Measurements from ENCODE around the gene KRTAP21-1. TPM values are rescaled to one million over a fixed set of nuclear protein-coding genes. Genes with fewer than 3 reads are reported as not detected.

KRTAP21-1 gene
- total and polyA plus RNA-seq, 4 donors: not detected

DNA sequence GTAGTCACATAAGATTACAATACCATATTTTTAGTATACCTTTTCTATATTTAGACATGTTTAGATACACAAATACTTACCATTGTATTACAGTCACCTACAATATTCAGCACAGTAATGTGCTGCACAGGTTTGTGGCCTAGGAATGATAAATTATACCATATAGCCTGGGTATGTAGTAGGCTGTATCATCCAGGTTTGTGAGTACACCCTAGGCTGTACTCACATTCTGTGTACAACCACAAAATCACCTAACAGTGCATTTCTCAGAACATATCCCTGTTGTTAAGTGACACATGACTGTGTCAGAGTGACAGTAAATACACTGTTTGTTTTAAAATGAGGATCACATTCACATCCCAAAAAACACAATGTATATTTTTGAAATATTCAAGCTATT lies 47.8 kb downstream of the KRTAP21-1 start:
- Histone ChIP-seq H3K4me3 (ENCODE audit: low read length in 2 of 2) (no peak overlapping the region), H3K27ac (ENCODE audit: low read depth in 1 of 2, low read length in 2 of 2) (no peak overlapping the region), H3K9me3 (ENCODE audit: control insufficient read depth, low read length) (no peaks in the 10 kb centered on the region), H3K36me3 (ENCODE audit: control insufficient read depth in 1 of 2, insufficient read depth in 2 of 2, low read length in 1 of 2) (no peaks in the 10 kb centered on the region), H3K27me3 (ENCODE audit: control insufficient read depth in 1 of 2, insufficient read depth in 2 of 2, low read length in 1 of 2) (no peaks in the 10 kb centered on the region), H3K4me1 (ENCODE audit: control insufficient read depth in 1 of 2, insufficient read depth in 2 of 2, low read length in 2 of 2) (no peaks in the 10 kb centered on the region)
- DNase-seq (no peak), ATAC-seq (ENCODE audit: low FRiP score) (no peak)
- intact Hi-C loops (cut with DNase I): no loop called here

Other genes with a start within 250 kb of the KRTAP21-1 start
- not detected for gene KRTAP19-6, start 213.6 kb downstream of the KRTAP21-1 start, total RNA-seq
- gene KRTAP19-6, start 213.6 kb downstream of the KRTAP21-1 start, polyA plus RNA-seq: not detected
- gene KRTAP19-7, start 194.1 kb downstream of the KRTAP21-1 start, total RNA-seq: not detected
- gene KRTAP19-7, start 194.1 kb downstream of the KRTAP21-1 start, polyA plus RNA-seq: not detected
- gene KRTAP22-2, start 165.0 kb downstream of the KRTAP21-1 start, total RNA-seq: not detected
- not detected for gene KRTAP22-2, start 165.0 kb downstream of the KRTAP21-1 start, polyA plus RNA-seq
- not detected for gene KRTAP6-3, start 163.0 kb downstream of the KRTAP21-1 start, total RNA-seq
- not detected for gene KRTAP6-3, start 163.0 kb downstream of the KRTAP21-1 start, polyA plus RNA-seq
- gene KRTAP6-2, start 156.5 kb downstream of the KRTAP21-1 start, total RNA-seq: not detected
- gene KRTAP6-2, start 156.5 kb downstream of the KRTAP21-1 start, polyA plus RNA-seq: not detected
- gene KRTAP22-1, start 154.3 kb downstream of the KRTAP21-1 start, total RNA-seq: not detected
- not detected for gene KRTAP22-1, start 154.3 kb downstream of the KRTAP21-1 start, polyA plus RNA-seq
- gene KRTAP6-1, start 141.5 kb downstream of the KRTAP21-1 start, total RNA-seq: not detected
- gene KRTAP6-1, start 141.5 kb downstream of the KRTAP21-1 start, polyA plus RNA-seq: not detected
- gene KRTAP20-1, start 139.0 kb downstream of the KRTAP21-1 start, total RNA-seq: not detected
- not detected for gene KRTAP20-1, start 139.0 kb downstream of the KRTAP21-1 start, polyA plus RNA-seq
- not detected for gene KRTAP20-4, start 134.8 kb downstream of the KRTAP21-1 start, total RNA-seq
- gene KRTAP20-4, start 134.8 kb downstream of the KRTAP21-1 start, polyA plus RNA-seq: not detected
- not detected for gene KRTAP20-2, start 120.2 kb downstream of the KRTAP21-1 start, total RNA-seq
- not detected for gene KRTAP20-2, start 120.2 kb downstream of the KRTAP21-1 start, polyA plus RNA-seq
- not detected for gene KRTAP20-3, start 112.6 kb downstream of the KRTAP21-1 start, total RNA-seq
- not detected for gene KRTAP20-3, start 112.6 kb downstream of the KRTAP21-1 start, polyA plus RNA-seq
- gene KRTAP21-3, start 36.7 kb downstream of the KRTAP21-1 start, total RNA-seq: not detected
- not detected for gene KRTAP21-3, start 36.7 kb downstream of the KRTAP21-1 start, polyA plus RNA-seq
- not detected for gene KRTAP21-2, start 8.2 kb downstream of the KRTAP21-1 start, total RNA-seq
- not detected for gene KRTAP21-2, start 8.2 kb downstream of the KRTAP21-1 start, polyA plus RNA-seq
- not detected for gene KRTAP8-1, start 57.8 kb upstream of the KRTAP21-1 start, total RNA-seq
- gene KRTAP8-1, start 57.8 kb upstream of the KRTAP21-1 start, polyA plus RNA-seq: not detected
- gene KRTAP7-1, start 74.3 kb upstream of the KRTAP21-1 start, total RNA-seq: not detected
- gene KRTAP7-1, start 74.3 kb upstream of the KRTAP21-1 start, polyA plus RNA-seq: not detected
- gene KRTAP11-1, start 126.2 kb upstream of the KRTAP21-1 start, total RNA-seq: not detected
- not detected for gene KRTAP11-1, start 126.2 kb upstream of the KRTAP21-1 start, polyA plus RNA-seq